Measurements from ENCODE around the gene KIAA1586. TPM values are rescaled to one million over a fixed set of nuclear protein-coding genes. Genes with fewer than 3 reads are reported as not detected.

The KIAA1586 gene
- total RNA-seq, 1 donor from 2014 or later: 15.0 TPM

Other genes with a start within 250 kb of the KIAA1586 start
- 2.1 and 7.4 TPM in 2 replicates for gene BEND6, start 91.6 kb upstream of the KIAA1586 start, total RNA-seq
- 52.4 and 73.3 TPM in 2 replicates for gene ZNF451, start 43.5 kb downstream of the KIAA1586 start, total RNA-seq
- gene BAG2, start 125.6 kb downstream of the KIAA1586 start, total RNA-seq: 9.2 and 14.6 TPM in 2 replicates
- gene RAB23, start 175.6 kb downstream of the KIAA1586 start, total RNA-seq: 19.6 and 24.5 TPM in 2 replicates

Measured in renal cortical epithelial cell (primary cell).